ENCODE results near the gene GC. TPM values are rescaled to one million over a fixed set of nuclear protein-coding genes. Genes with fewer than 3 reads are reported as not detected.

GC gene
- total RNA-seq (2014; rRNA removed; shearing (Covaris generic)): not detected in 2 replicates
- total RNA-seq (2022): not detected in 2 replicates
- Bru-seq, nascent RNA: not detected
- BruChase-seq, experiment 1, labeled RNA remaining after a 6-hour chase: not detected
- not detected for BruChase-seq, experiment 2, labeled RNA remaining after a 2-hour chase
- long read RNA-seq: 0 reads

GRCh38 chr4:71783972-71784371 is at the start of gene GC:
GC (minus strand) TSS chr4:71784079; CDS start chr4:71784018, 61 bp downstream.
- DNase-seq (ENCODE audit: low spot score): no peak
- Histone ChIP-seq H2AFZ (ENCODE audit: low read length) (no peak within 1 kb of the TSS), H3K9me2 (ENCODE audit: insufficient read depth, low read length) (no peaks in the 10 kb centered on the region), H3K36me3 (ENCODE audit: insufficient read depth, low read length) (no peaks in the 10 kb centered on the region), H3K27ac (ENCODE audit: low read depth, low read length, poor library complexity, severe bottlenecking) (no peak within 1 kb of the TSS), H3K9me3 (ENCODE audit: low read length) (no peaks in the 10 kb centered on the region), H4K20me1 (ENCODE audit: insufficient read depth, low read length) (no peaks in the 10 kb centered on the region), H3K4me1 (ENCODE audit: insufficient read depth, low read length, poor library complexity, severe bottlenecking) (no peaks in the 10 kb centered on the region), H3K79me2 (ENCODE audit: insufficient read depth, low read depth, low read length) (no peaks in the 10 kb centered on the region), H3K4me3 (ENCODE audit: low read depth, low read length, poor library complexity, severe bottlenecking) (no peak within 1 kb of the TSS), H3K4me2 (ENCODE audit: low read length) (no peak within 1 kb of the TSS)
- CTCF ChIA-PET (ENCODE audit: unreplicated experiment): no interaction called here
- no peak for TF ChIP-seq EZH2phosphoT487 (IDR thresholded peaks at IDR 0.05; ENCODE audit: borderline replicate concordance, low read depth, low read length)
- TF ChIP-seq CTCF (conservative IDR thresholded peaks at IDR 0.05; ENCODE audit: low read length): no peak
- intact Hi-C loops (cut with micrococcal nuclease; ENCODE audit: unreplicated experiment): no loop called here
- BruUV-seq (replicated peaks): no TSS peak
- POLR2A ChIA-PET: no interaction called here

GRCh38 chr4:71833232-71833900 is 49.5 kb upstream of the GC start:
- no peaks in the 10 kb centered on the region for H3K9me2 ChIP-seq (ENCODE audit: insufficient read depth, low read length)
- H3K4me2 ChIP-seq (ENCODE audit: low read length): no peak overlapping the region
- ChIA-PET POLR2A (no interaction called here), CTCF (ENCODE audit: unreplicated experiment) (no interaction called here)
- TF ChIP-seq CTCF (conservative IDR thresholded peaks at IDR 0.05; ENCODE audit: low read length) (no peak), EZH2phosphoT487 (IDR thresholded peaks at IDR 0.05; ENCODE audit: borderline replicate concordance, low read depth, low read length) (no peak)
- no peaks in the 10 kb centered on the region for H3K79me2 ChIP-seq (ENCODE audit: insufficient read depth, low read depth, low read length)
- DNase-seq (ENCODE audit: low spot score): no peak
- no peaks in the 10 kb centered on the region for H3K36me3 ChIP-seq (ENCODE audit: insufficient read depth, low read length)
- H3K4me1 ChIP-seq (ENCODE audit: insufficient read depth, low read length, poor library complexity, severe bottlenecking): no peaks in the 10 kb centered on the region
- H3K27ac ChIP-seq (ENCODE audit: low read depth, low read length, poor library complexity, severe bottlenecking): no peak overlapping the region
- BruUV-seq (replicated peaks): no TSS peak
- no peaks in the 10 kb centered on the region for H3K9me3 ChIP-seq (ENCODE audit: low read length)
- H3K4me3 ChIP-seq (ENCODE audit: low read depth, low read length, poor library complexity, severe bottlenecking): no peak overlapping the region
- intact Hi-C loops (cut with micrococcal nuclease; ENCODE audit: unreplicated experiment): no loop called here
- no peak overlapping the region for H2AFZ ChIP-seq (ENCODE audit: low read length)
- H4K20me1 ChIP-seq (ENCODE audit: insufficient read depth, low read length): no peaks in the 10 kb centered on the region

- H3K4me1 ChIP-seq (ENCODE audit: insufficient read depth, low read length, poor library complexity, severe bottlenecking): no peaks in the 10 kb centered on the region
- H3K4me3 ChIP-seq (ENCODE audit: low read depth, low read length, poor library complexity, severe bottlenecking): no peak overlapping the region
- H3K9me3 ChIP-seq (ENCODE audit: low read length): no peaks in the 10 kb centered on the region
- intact Hi-C loops (cut with micrococcal nuclease; ENCODE audit: unreplicated experiment): no loop called here
- BruUV-seq (replicated peaks): no TSS peak
- TF ChIP-seq EZH2phosphoT487 (IDR thresholded peaks at IDR 0.05; ENCODE audit: borderline replicate concordance, low read depth, low read length) (no peak), CTCF (conservative IDR thresholded peaks at IDR 0.05; ENCODE audit: low read length) (no peak)
- H3K27ac ChIP-seq (ENCODE audit: low read depth, low read length, poor library complexity, severe bottlenecking): no peak overlapping the region
- H2AFZ ChIP-seq (ENCODE audit: low read length): no peak overlapping the region
- ChIA-PET CTCF (ENCODE audit: unreplicated experiment) (no interaction called here), POLR2A (interaction anchor here (0.6 kb wide), 1 partner anchor 1073 kb away, joined by 3 read pairs; no protein-coding TSS in a partner anchor)
- H4K20me1 ChIP-seq (ENCODE audit: insufficient read depth, low read length): no peaks in the 10 kb centered on the region
- no peaks in the 10 kb centered on the region for H3K9me2 ChIP-seq (ENCODE audit: insufficient read depth, low read length)
- no peaks in the 10 kb centered on the region for H3K79me2 ChIP-seq (ENCODE audit: insufficient read depth, low read depth, low read length)
- no peak overlapping the region for H3K4me2 ChIP-seq (ENCODE audit: low read length)
- DNase-seq (ENCODE audit: low spot score): no peak
- H3K36me3 ChIP-seq (ENCODE audit: insufficient read depth, low read length): no peaks in the 10 kb centered on the region
Measured at GRCh38 chr4:71832049-71832448, 48.2 kb upstream of the GC start.
